PC-3 (cell line): ENCODE measurements around the gene CNTLN.

ENCODE experiments used
- CTCF ChIP-seq: fragments of 300-600 bp; sonication (generic); conservative IDR thresholded peaks from 2 replicates; pipeline ENCODE4 v1.5.1; 2017; ENCODE audit warnings: antibody characterized with exemption, low read depth, mild to moderate bottlenecking, low read length
- EZH2 ChIP-seq: fragments of 300-600 bp; sonication (generic); IDR thresholded peaks from one replicate; pipeline ENCODE4 v1.6.1; 2017; ENCODE audit warnings: antibody characterized with exemption, mild to moderate bottlenecking, low read length; ENCODE audit not compliant: unreplicated experiment
- EZH2phosphoT487 ChIP-seq: fragments of 300-600 bp; sonication (generic); IDR thresholded peaks from 2 replicates; pipeline ENCODE4 v1.6.1; 2018; ENCODE audit warnings: mild to moderate bottlenecking, antibody characterized with exemption, low read length, borderline replicate concordance

DNA sequence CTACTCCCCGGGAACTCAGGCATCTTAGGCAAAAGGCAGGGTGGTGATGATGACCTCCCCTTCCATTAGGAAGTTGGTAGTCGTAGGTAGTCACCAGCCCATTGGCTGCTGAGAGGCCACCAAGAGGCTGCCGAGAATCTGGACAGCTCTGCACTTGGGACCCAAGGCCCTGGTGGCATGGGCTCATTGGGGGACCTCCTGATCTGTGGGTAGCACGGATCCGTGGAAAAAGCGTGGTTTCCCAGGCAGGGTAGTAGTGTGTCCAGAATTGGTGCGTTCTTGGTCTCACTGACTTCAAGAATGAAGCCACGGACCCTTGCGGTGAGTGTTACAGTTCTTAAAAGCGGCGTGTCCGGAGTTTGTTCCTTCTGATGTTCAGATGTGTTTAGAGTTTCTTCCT is 158.8 kb downstream of the CNTLN start:
- TF ChIP-seq CTCF: no peak
- no peak for TF ChIP-seq EZH2phosphoT487
- no peak for TF ChIP-seq EZH2
